ENCODE results near the gene CHMP6. TPM values are rescaled to one million over a fixed set of nuclear protein-coding genes. Genes with fewer than 3 reads are reported as not detected.

The CHMP6 gene
- total RNA-seq, 1 donor from 2014 or later = 22.2 TPM

GRCh38 chr17:80995131-80995530 is 3.5 kb downstream of the CHMP6 start:
- no peak for ATAC-seq

GRCh38 chr17:80996422-80997305 is 5.0 kb downstream of the CHMP6 start:
- ATAC-seq = no peak

GRCh38 chr17:80997424-80998117 is 5.9 kb downstream of the CHMP6 start:
- ATAC-seq = no peak

- ATAC-seq = no peak
Observed at GRCh38 chr17:80998118-80998747, 6.6 kb downstream of the CHMP6 start.

- no peak for ATAC-seq
Observed at GRCh38 chr17:80998748-80999535, 7.3 kb downstream of the CHMP6 start.

GRCh38 chr17:80999536-81000333 is 8.1 kb downstream of the CHMP6 start:
- no peak for ATAC-seq

GRCh38 chr17:81000334-81000630 is 8.6 kb downstream of the CHMP6 start:
- no peak for ATAC-seq

- ATAC-seq = no peak
Observed at GRCh38 chr17:81000631-81001357, 9.2 kb downstream of the CHMP6 start.

- ATAC-seq = no peak
Observed at GRCh38 chr17:81002013-81002384, 10.4 kb downstream of the CHMP6 start.

- peak; percentile 49 for ATAC-seq
Observed at GRCh38 chr17:81002409-81003361, 11.0 kb downstream of the CHMP6 start.

- peak; percentile 36 for ATAC-seq
Observed at GRCh38 chr17:81003711-81004475, 12.3 kb downstream of the CHMP6 start.

GRCh38 chr17:81006891-81007290 is 15.2 kb downstream of the CHMP6 start:
- no peak for ATAC-seq

- no peak for ATAC-seq
Observed at GRCh38 chr17:81008140-81008539, 16.5 kb downstream of the CHMP6 start.

- ATAC-seq = no peak
Observed at GRCh38 chr17:81009136-81009535, 17.5 kb downstream of the CHMP6 start.

GRCh38 chr17:81010935-81011334 is 19.3 kb downstream of the CHMP6 start:
- ATAC-seq = no peak

GRCh38 chr17:81011951-81012350 is 20.3 kb downstream of the CHMP6 start:
- no peak for ATAC-seq

- ATAC-seq = no peak
Observed at GRCh38 chr17:81012574-81013447, 21.2 kb downstream of the CHMP6 start.

GRCh38 chr17:81013642-81014041 is 22.0 kb downstream of the CHMP6 start:
- no peak for ATAC-seq
